Gastrocnemius medialis (tissue), 4 donors: ENCODE data around the gene TCOF1. TPM values are rescaled to one million over a fixed set of nuclear protein-coding genes. Genes with fewer than 3 reads are reported as not detected.

ENCODE experiments used
- ATAC-seq, 2 donors: fragments of 150-250 bp; one replicate each; pipeline ENCODE4 v1.9.1; 2016
- DNase-seq, 2 donors: peaks; one replicate each; pipeline ENCODE4 v3.0.0-alpha.2; 2019
- H3K27ac ChIP-seq, 4 donors: fragments of 200-600 bp; sonication (generic); 1 replicate in 1 of 4; 2 replicates in 3 of 4; pipeline ENCODE4 v1.5.1; 2016 to 2018; ENCODE audit warnings: mild to moderate bottlenecking in 2 of 4, moderate library complexity in 1 of 4
- H3K27me3 ChIP-seq, 3 donors: fragments of 200-600 bp; sonication (generic) in 2 of 3; 1 replicate in 1 of 3; 2 replicates in 2 of 3; pipeline versions ENCODE4 v1.5.1 to v1.6.0; 2016 to 2019; ENCODE audit warnings: mild to moderate bottlenecking in 1 of 3, moderate library complexity in 1 of 3
- H3K36me3 ChIP-seq, 2 donors: fragments of 200-600 bp; sonication (generic) in 1 of 2; one replicate each; pipeline ENCODE4 v1.5.1; 2017 to 2018
- H3K4me1 ChIP-seq, 2 donors: fragments of 200-600 bp; sonication (generic) in 1 of 2; one replicate each; pipeline ENCODE4 v1.5.1; 2016 to 2017; ENCODE audit warnings: mild to moderate bottlenecking in 2 of 2
- H3K4me3 ChIP-seq, 4 donors: fragments of 200-600 bp; sonication (generic) in 3 of 4; 1 replicate in 1 of 4; 2 replicates in 3 of 4; pipeline ENCODE4 v1.5.1; 2016 to 2019; ENCODE audit warnings: mild to moderate bottlenecking in 2 of 4
- H3K9me3 ChIP-seq, 3 donors: fragments of 200-600 bp; sonication (generic) in 2 of 3; 1 replicate in 1 of 3; 2 replicates in 2 of 3; pipeline ENCODE4 v1.5.1; 2016 to 2019
- CTCF ChIP-seq, 5 experiments: fragments of 450-650 bp in 3 of 5; fragments of 200-600 bp in 2 of 5; sonication (generic) in 2 of 5; IDR thresholded peaks in 4 of 5; conservative IDR thresholded peaks in 1 of 5; 1 replicate in 4 of 5; 2 replicates in 1 of 5; pipeline ENCODE4 v1.5.1; 2016 to 2019; ENCODE audit warnings: antibody characterized with exemption in 5 of 5, mild to moderate bottlenecking in 3 of 5, moderate library complexity in 3 of 5
- POLR2A ChIP-seq, 2 donors: fragments of 450-650 bp; IDR thresholded peaks; one replicate each; pipeline ENCODE4 v1.6.1; 2017; ENCODE audit warnings: antibody characterized with exemption in 2 of 2, mild to moderate bottlenecking in 2 of 2, moderate library complexity in 2 of 2
- in situ Hi-C, 4 donors: fragments of 200-750 bp; cut with MboI; loops; one replicate each; pipeline versions ENCODE4 v1.15.0 to v1.8.0; 2017; ENCODE audit warnings: low sequenced_read_pairs in 4 of 4
- intact Hi-C: fragments of 100-400 bp; cut with DNase I; formaldehyde crosslinking; loops from one replicate; pipeline ENCODE4 v1.15.1; 2023; ENCODE audit warnings: low total_unique reads
- total RNA-seq, 4 donors: library from RNA; depleted of rRNA; stranded (reverse); fragments of >200 nt; gene quantifications; one replicate each; pipeline versions ENCODE4 v1.1.0 to v1.2.3, GENCODE V29; 2016

The TCOF1 gene
- total RNA-seq, 4 donors from 2014 or later, result 22.1 to 31.7 (median 27.1) TPM

DNA sequence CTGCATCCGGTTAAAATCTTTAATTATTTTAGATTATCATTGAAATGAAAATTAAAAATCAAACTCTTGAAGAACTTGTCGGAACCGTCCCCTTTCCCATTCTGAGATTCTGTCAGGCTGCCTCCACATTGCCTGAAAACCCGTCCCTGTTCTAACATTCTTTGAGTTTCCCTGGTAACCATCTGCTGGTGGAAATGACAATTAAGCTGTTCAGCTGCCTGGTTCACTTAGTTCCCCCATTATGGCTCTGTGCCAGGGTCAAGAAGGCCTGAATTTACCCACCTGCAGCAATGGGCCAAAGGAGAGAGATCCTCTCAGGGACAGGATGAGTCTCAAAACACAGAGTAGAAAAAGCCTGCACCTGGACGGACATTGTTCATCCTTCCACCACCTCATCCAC, 11.8 kb upstream of the TCOF1 start:
- no peak for ATAC-seq
- no peaks in the 10 kb centered on the region for H3K27me3 ChIP-seq
- H3K4me3 ChIP-seq, result no peak overlapping the region
- in situ Hi-C loops, result no loop called here
- DNase-seq, result no peak
- intact Hi-C loops, result loop anchor here (5.0 kb wide), 1 partner anchor 1387 kb away; no protein-coding TSS in a partner anchor
- H3K27ac ChIP-seq, result no peak overlapping the region
- TF ChIP-seq CTCF (IDR thresholded peaks at IDR 0.05 in 4 of 5, conservative IDR thresholded peaks at IDR 0.05 in 1 of 5) (no peak), POLR2A (IDR thresholded peaks at IDR 0.05) (no peak)
- no peaks in the 10 kb centered on the region for H3K36me3 ChIP-seq
- H3K4me1 ChIP-seq, result peaks cover 1 to 2% of the 10 kb centered on the region in 2 donors
- no peaks in the 10 kb centered on the region for H3K9me3 ChIP-seq

GRCh38 chr5:150346592-150346991, 10.9 kb upstream of the TCOF1 start:
- no peak for DNase-seq
- peaks cover 5 to 6% of the 10 kb centered on the region in 2 donors for H3K4me1 ChIP-seq
- no peak for ATAC-seq
- no peaks in the 10 kb centered on the region for H3K36me3 ChIP-seq
- no peak overlapping the region for H3K4me3 ChIP-seq
- H3K9me3 ChIP-seq, result no peaks in the 10 kb centered on the region
- in situ Hi-C loops, result no loop called here
- no peak overlapping the region for H3K27ac ChIP-seq
- intact Hi-C loops, result loop anchor here (5.0 kb wide), 1 partner anchor 1386 kb away; no protein-coding TSS in a partner anchor
- TF ChIP-seq POLR2A (IDR thresholded peaks at IDR 0.05) (no peak), CTCF (IDR thresholded peaks at IDR 0.05 in 4 of 5, conservative IDR thresholded peaks at IDR 0.05 in 1 of 5) (no peak)
- no peaks in the 10 kb centered on the region for H3K27me3 ChIP-seq

- intact Hi-C loops, result loop anchor here (5.0 kb wide), 1 partner anchor 1385 kb away; no protein-coding TSS in a partner anchor
Observed at GRCh38 chr5:150347003-150347402, 10.5 kb upstream of the TCOF1 start.

GRCh38 chr5:150347451-150347850, 10.0 kb upstream of the TCOF1 start:
- H3K27me3 ChIP-seq, result no peaks in the 10 kb centered on the region

More at GRCh38 chr5:150347003-150347402, 10.5 kb upstream of the TCOF1 start:
- no peak overlapping the region for H3K27ac ChIP-seq
- no peaks in the 10 kb centered on the region for H3K27me3 ChIP-seq
- H3K9me3 ChIP-seq, result no peaks in the 10 kb centered on the region
- TF ChIP-seq POLR2A (IDR thresholded peaks at IDR 0.05), result no peak
- TF ChIP-seq CTCF (IDR thresholded peaks at IDR 0.05 in 4 of 5, conservative IDR thresholded peaks at IDR 0.05 in 1 of 5), result no peak
- H3K36me3 ChIP-seq, result no peaks in the 10 kb centered on the region
- no peak overlapping the region for H3K4me3 ChIP-seq
- ATAC-seq (no peak), DNase-seq (no peak)
- in situ Hi-C loops, result no loop called here
- peaks cover 5 to 6% of the 10 kb centered on the region in 2 donors for H3K4me1 ChIP-seq

More at GRCh38 chr5:150347451-150347850, 10.0 kb upstream of the TCOF1 start:
- DNase-seq, result no peak
- H3K4me1 ChIP-seq, result peaks cover 5 to 6% of the 10 kb centered on the region in 2 donors
- no peaks in the 10 kb centered on the region for H3K9me3 ChIP-seq
- no peaks in the 10 kb centered on the region for H3K36me3 ChIP-seq
- no peak for TF ChIP-seq POLR2A (IDR thresholded peaks at IDR 0.05)
- TF ChIP-seq CTCF (IDR thresholded peaks at IDR 0.05 in 4 of 5, conservative IDR thresholded peaks at IDR 0.05 in 1 of 5), result no peak
- no peak overlapping the region for H3K4me3 ChIP-seq
- ATAC-seq, result no peak
- in situ Hi-C loops, result no loop called here
- no peak overlapping the region for H3K27ac ChIP-seq
- intact Hi-C loops, result loop anchor here (5.0 kb wide), 1 partner anchor 1385 kb away; no protein-coding TSS in a partner anchor
